ENCODE data around the gene TNPO1. TPM values are rescaled to one million over a fixed set of nuclear protein-coding genes. Genes with fewer than 3 reads are reported as not detected.
"Not testable (repeated sequence)": the region's sequence is repeated elsewhere in the genome, so short reads cannot be mapped to it uniquely, and the experiment has no call there.

TNPO1 gene
- total and polyA plus RNA-seq, 2 of the 8 experiments (the other 6 are each of a cell fraction or from before 2014, with no cell fraction given): 38.5 to 211 TPM

DNA sequence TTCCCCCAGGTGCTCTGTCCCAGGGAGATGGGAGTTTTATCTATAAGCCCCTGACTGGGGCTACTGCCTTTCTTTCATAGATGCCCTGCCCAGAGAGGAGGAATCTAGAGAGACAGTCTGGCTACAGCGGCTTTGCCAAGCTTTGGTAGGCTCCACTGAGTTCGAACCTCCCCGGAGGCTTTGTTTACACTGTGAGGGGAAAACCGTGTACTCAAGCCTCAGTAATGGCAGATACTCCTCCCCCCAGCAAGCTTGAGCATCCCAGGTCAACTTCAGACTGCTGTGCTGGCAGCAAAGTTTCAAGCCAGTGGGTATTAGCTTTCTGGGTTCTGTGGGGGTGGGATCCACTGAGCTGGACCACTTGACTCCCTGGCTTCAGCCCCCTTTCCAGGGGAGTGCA is 7.8 kb upstream of the TNPO1 start:
- ChIA-PET CTCF (ENCODE audit: partially characterized antibody) (interaction anchor here (1.1 kb wide), 1 partner anchor 9 kb away, joined by 6 read pairs; no protein-coding TSS in a partner anchor), POLR2A (ENCODE audit: partially characterized antibody) (interaction anchor here (1.6 kb wide), 1 partner anchor 10 kb away, joined by 3 read pairs; no protein-coding TSS in a partner anchor)
- H2BK20ac ChIP-seq (ENCODE audit: low read length); FAIRE-seq; H4K5ac ChIP-seq (ENCODE audit: insufficient read length, low read depth, low read length); H3K36me3 ChIP-seq (ENCODE audit: control insufficient read depth in 2 of 4, insufficient read depth in 4 of 4, low read length in 3 of 4); H4K91ac ChIP-seq (replicated peaks; ENCODE audit: insufficient read length, low read length); H2BK120ac ChIP-seq (replicated peaks; ENCODE audit: low read depth, low read length); H3K23ac ChIP-seq (ENCODE audit: insufficient read length); H4K8ac ChIP-seq (ENCODE audit: extremely low read depth, insufficient read depth, low read length); DNase-seq (ENCODE audit: low read depth in 1 of 2, low spot score in 2 of 2); H2BK5ac ChIP-seq (ENCODE audit: low read depth, low read length); H3K27me3 ChIP-seq (replicated peaks in 1 of 4; ENCODE audit: control insufficient read depth in 3 of 4, extremely low read depth in 1 of 4, insufficient read depth in 3 of 4, low read length in 3 of 4); H4K20me1 ChIP-seq (replicated peaks in 1 of 2; ENCODE audit: control insufficient read depth in 1 of 2, insufficient read depth in 2 of 2, low read length in 2 of 2); H3K27ac ChIP-seq (ENCODE audit: low read depth, low read length); H3K56ac ChIP-seq (replicated peaks; ENCODE audit: insufficient read length, low read depth, low read length); H3K79me1 ChIP-seq (ENCODE audit: low read depth, low read length); H2AK5ac ChIP-seq (ENCODE audit: low read depth, low read length); H3K9me3 ChIP-seq (ENCODE audit: insufficient read depth in 2 of 2, low read depth in 1 of 2, low read length in 1 of 2); H2BK15ac ChIP-seq (ENCODE audit: low read length); H3K4me2 ChIP-seq (ENCODE audit: insufficient read depth in 1 of 2, low read depth in 2 of 2, low read length in 2 of 2); H3K4me1 ChIP-seq (replicated peaks in 1 of 4; ENCODE audit: control insufficient read depth in 3 of 4, insufficient read depth in 4 of 4, low read length in 3 of 4); H3K79me2 ChIP-seq (ENCODE audit: control insufficient read depth in 1 of 2, insufficient read depth in 2 of 2, low read length in 2 of 2); H2BK12ac ChIP-seq (ENCODE audit: low read depth, low read length); H3K14ac ChIP-seq (ENCODE audit: insufficient read length); H3K23me2 ChIP-seq (ENCODE audit: low read depth, low read length); H3K4ac ChIP-seq (replicated peaks; ENCODE audit: insufficient read length, low read depth, low read length); H3K9ac ChIP-seq (replicated peaks in 1 of 4; ENCODE audit: extremely low read depth in 1 of 4, low read depth in 3 of 4, low read length in 3 of 4); H3K4me3 ChIP-seq (ENCODE audit: extremely low read depth in 1 of 4, insufficient read depth in 2 of 4, low read depth in 3 of 4, low read length in 4 of 4); H3K18ac ChIP-seq (ENCODE audit: extremely low read depth, low read length): not testable (repeated sequence)
- H2AFZ ChIP-seq (ENCODE audit: low read length): peak overlapping the region; percentile 7; the same call in 1 of the 2 replicates
- WGBS, 2 experiments (ENCODE audit: extremely low coverage in 1 of 2, insufficient coverage in 1 of 2, insufficient read length in 1 of 2, insufficient replicate concordance in 2 of 2, low coverage in 1 of 2, low lambda C conversion rate in 2 of 2, missing lambda C conversion rate in 1 of 2): 88% methylated on average over 4 of the region's 4 CpGs; no CpG with 5 or more reads in 1 of the 2 experiments

All from H1 (cell line).